HepG2 (cell line): ENCODE results near the gene CRYM. TPM values are rescaled to one million over a fixed set of nuclear protein-coding genes. Genes with fewer than 3 reads are reported as not detected.
"Not testable (repeated sequence)": the region's sequence is repeated elsewhere in the genome, so short reads cannot be mapped to it uniquely, and the experiment has no call there.

Source experiments
- ATAC-seq: fragments of 200-7000 bp; cut with Tn5 transposase; 3 replicates; pipeline ENCODE4 v1.9.1; 2020; ENCODE audit warnings: mild to moderate bottlenecking, moderate library complexity
- BruUV-seq: library from RNA; stranded (reverse); fragments of 400-500 nt; replicated peaks from 2 replicates; lab custom pipeline; 2021; lab: Mats Ljungman, UMichigan
- CTCF ChIA-PET: fragments of 300-600 bp; formaldehyde crosslinking; extraction: SDS; loops from one replicate; lab custom pipeline; 2021; ENCODE audit warnings: low total read pairs, inconsistent platforms, low intra/inter-chr PET ratio; lab: Yijun Ruan, JAX
- POLR2A ChIA-PET: fragments of 350-600 bp; sonication (Branson Sonifier 250); formaldehyde crosslinking; loops from one replicate; lab custom pipeline; 2020; ENCODE audit warnings: antibody characterized with exemption, inconsistent platforms; lab: Yijun Ruan, JAX
- DNase-seq: peaks from one replicate; pipeline ENCODE4 v3.0.0-alpha.2; 2015; ENCODE audit warnings: low spot score
- FAIRE-seq: peaks from 3 replicates; lab custom pipeline; 2011; peaks lifted over from hg19 to GRCh38; lab: Jason Lieb, UNC
- H2AFZ ChIP-seq: one replicate; pipeline ENCODE4 v1.6.1; 2011; ENCODE audit warnings: low read length, inconsistent platforms
- H3K27ac ChIP-seq: fragments of 300-600 bp; 3 replicates; pipeline ENCODE4 v1.8.0; 2011; ENCODE audit warnings: mixed run types, mild to moderate bottlenecking, mixed read lengths, low read length, inconsistent platforms; ENCODE audit not compliant: insufficient read depth; ENCODE audit errors: extremely low read length
- H3K27me3 ChIP-seq, 2 experiments: fragments of 200-600 bp in 1 of 2; 2 replicates in 1 of 2; 3 replicates in 1 of 2; pipeline versions ENCODE4 v1.6.0 to v1.8.0; 2011; ENCODE audit warnings: low read length in 2 of 2, mild to moderate bottlenecking in 2 of 2, moderate library complexity in 2 of 2, inconsistent platforms in 1 of 2; ENCODE audit not compliant: insufficient read depth in 2 of 2, control insufficient read depth in 1 of 2
- H3K36me3 ChIP-seq, 2 experiments: fragments of 200-600 bp in 1 of 2; replicated peaks in 1 of 2; 2 replicates in 1 of 2; 3 replicates in 1 of 2; pipeline versions ENCODE4 v1.5.1 to v1.8.0; 2011; ENCODE audit warnings: low read length in 2 of 2, inconsistent platforms in 1 of 2; ENCODE audit not compliant: insufficient read depth in 2 of 2, control insufficient read depth in 1 of 2
- H3K4me1 ChIP-seq: 2 replicates; pipeline ENCODE4 v1.5.1; 2012; ENCODE audit warnings: low read length, inconsistent platforms; ENCODE audit not compliant: insufficient read depth
- H3K4me2 ChIP-seq: 2 replicates; pipeline ENCODE4 v1.6.0; 2011; ENCODE audit warnings: low read depth, low read length, inconsistent platforms
- H3K4me3 ChIP-seq, 3 experiments: fragments of 200-600 bp in 1 of 3; sonication (generic), shearing (Covaris generic) in 1 of 3; replicated peaks in 1 of 3; 2 replicates each; pipeline ENCODE4 v1.5.1; 2011 to 2016; ENCODE audit warnings: low read length in 3 of 3, inconsistent platforms in 2 of 3, low read depth in 2 of 3, mild to moderate bottlenecking in 2 of 3, control low read depth in 1 of 3, mixed read lengths in 1 of 3; ENCODE audit not compliant: insufficient read depth in 1 of 3
- H3K79me2 ChIP-seq: one replicate; pipeline ENCODE4 v1.6.1; 2011; ENCODE audit warnings: low read length, inconsistent platforms; ENCODE audit not compliant: insufficient read depth
- H3K9ac ChIP-seq: 2 replicates; pipeline ENCODE4 v1.6.0; 2011; ENCODE audit warnings: mild to moderate bottlenecking, low read depth, low read length, inconsistent platforms; ENCODE audit not compliant: insufficient read depth
- H3K9me3 ChIP-seq: 2 replicates; pipeline ENCODE4 v1.5.1; 2012; ENCODE audit warnings: mild to moderate bottlenecking, low read length
- H4K20me1 ChIP-seq: 2 replicates; pipeline ENCODE4 v1.6.0; 2011; ENCODE audit warnings: inconsistent platforms, mild to moderate bottlenecking, low read length, moderate library complexity; ENCODE audit not compliant: insufficient read depth
- NR3C1 ChIP-seq: sonication (generic); formaldehyde crosslinking; IDR thresholded peaks from 2 replicates; pipeline ENCODE4 v1.4.0; 2020; ENCODE audit warnings: missing genetic modification reagents
- ZNF615 ChIP-seq: sonication (generic); formaldehyde crosslinking; IDR thresholded peaks from 2 replicates; pipeline ENCODE4 v1.5.0; 2020; ENCODE audit warnings: mild to moderate bottlenecking, missing genetic modification reagents, borderline replicate concordance
- WGBS: methylation state at CpG from one replicate; pipeline ENCODE4 v1.1.6; 2017; ENCODE audit warnings: low lambda C conversion rate; 5-methylcytosine and 5-hydroxymethylcytosine counted together
- in situ Hi-C: cut with HindIII; loops from 2 replicates; pipeline ENCODE4 v1.10.0; 2017; ENCODE audit warnings: low pct_unique_long_range_greater_than_20kb; ENCODE audit not compliant: extremely low pct_ligation_motif_present
- intact Hi-C: fragments of 100-400 bp; cut with micrococcal nuclease; formaldehyde crosslinking; loops from one replicate; pipeline ENCODE4 v1.10.0; 2022; ENCODE audit not compliant: unreplicated experiment
- polyA plus RNA-seq, 8 experiments: library from polyadenylated mRNA; depleted of rRNA in 3 of 8; stranded (reverse) in 7 of 8; unstranded in 1 of 8; fragments of >200 nt; fragmentation: Illumina TruSeq in 4 of 8; extraction: Trizol in 4 of 8; gene quantifications; 2 replicates each; pipeline versions ENCODE4 v1.2.1 to v1.2.3, GENCODE V29; 2011 to 2016; ENCODE audit warnings: low read depth in 4 of 8, missing spikeins in 1 of 8, mixed read lengths in 1 of 8; ENCODE audit not compliant: insufficient read depth in 1 of 8
- total RNA-seq, 5 experiments: library from RNA; depleted of rRNA; stranded (reverse); fragments of >200 nt; fragmentation: Illumina TruSeq; extraction: Trizol; gene quantifications; 2 replicates each; pipeline ENCODE4 v1.2.3, GENCODE V29; 2016; ENCODE audit warnings: low read depth in 1 of 5

The CRYM gene
- total and polyA plus RNA-seq, 2 of the 13 experiments (the other 11 are each of a cell fraction or from before 2014, with no cell fraction given): 1.9 to 2.2 TPM

DNA sequence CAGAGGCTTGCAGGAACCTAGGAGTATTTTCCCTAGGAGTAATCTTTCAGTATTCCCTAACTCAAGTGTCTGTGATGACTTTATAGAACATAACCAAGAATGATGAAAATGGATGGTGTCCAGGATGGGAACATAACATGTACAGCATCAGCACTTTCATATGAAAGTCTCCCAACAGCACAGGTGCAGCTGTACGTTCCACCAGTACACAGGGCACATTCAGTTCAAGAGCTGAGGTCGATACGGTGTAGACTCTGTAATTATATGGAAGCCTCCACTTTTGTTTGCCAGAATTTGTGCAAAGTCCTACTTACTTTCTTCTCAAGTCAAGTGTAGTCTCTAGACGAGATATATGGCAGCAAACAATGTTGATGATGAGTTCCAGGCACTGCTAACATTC lies 46.2 kb upstream of the CRYM start:
- Histone ChIP-seq H3K9ac (no peak overlapping the region), H3K27me3 (no peaks in the 10 kb centered on the region), H4K20me1 (no peaks in the 10 kb centered on the region), H3K27ac (no peak overlapping the region)
- TF ChIP-seq NR3C1 (CRISPR knock-in tag) (no peak), ZNF615 (peak; percentile 37; the same call in 1 of the 2 replicates)
- TF ChIP-seq, all 625 proteins: peak for 1
- H2AFZ ChIP-seq: no peak overlapping the region
- FAIRE-seq (no peak), ATAC-seq (peak; percentile 49; the same call in 2 of the 3 replicates), DNase-seq (no peak)
- H3K4me2 ChIP-seq: no peak overlapping the region
- intact Hi-C loops (no loop called here), in situ Hi-C loops (loop anchor here (25.0 kb wide), 1 partner anchor 238 kb away; no protein-coding TSS in a partner anchor)
- 47% methylated on average over 4 of the region's 4 CpGs for WGBS
- ChIA-PET POLR2A (no interaction called here), CTCF (no interaction called here)
- no peaks in the 10 kb centered on the region for H3K9me3 ChIP-seq
- no peaks in the 10 kb centered on the region for H3K79me2 ChIP-seq
- TSS peak; percentile 29 for BruUV-seq
- peaks cover 22% of the 10 kb centered on the region for H3K4me1 ChIP-seq
- H3K4me3 ChIP-seq: no peak overlapping the region
- no peaks in the 10 kb centered on the region; a peak in 1 of 5 replicates for H3K36me3 ChIP-seq

DNA sequence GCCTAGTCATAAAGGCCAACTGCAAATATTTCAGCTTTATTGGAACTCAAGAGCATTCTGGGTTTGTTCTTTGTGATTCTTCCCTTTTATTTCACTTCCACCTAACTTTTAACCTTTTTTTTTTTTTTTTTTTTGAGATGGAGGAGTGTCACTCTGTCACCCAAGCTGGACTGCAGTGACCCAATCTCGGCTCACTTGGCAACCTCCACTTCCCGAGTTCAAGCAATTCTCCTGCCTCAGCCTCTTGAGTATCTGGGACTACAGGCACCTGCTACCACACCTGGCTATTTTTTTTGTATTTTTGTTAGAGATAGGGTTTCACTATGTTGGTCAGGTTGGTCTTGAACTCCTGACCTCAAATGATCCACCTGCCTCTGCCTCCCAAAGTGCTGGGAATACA lies 44.2 kb upstream of the CRYM start:
- H3K79me2 ChIP-seq, FAIRE-seq, ATAC-seq, H2AFZ ChIP-seq, H3K36me3 ChIP-seq, H3K27me3 ChIP-seq, DNase-seq, BruUV-seq, H4K20me1 ChIP-seq, H3K9ac ChIP-seq, intact Hi-C loops, H3K9me3 ChIP-seq, H3K4me3 ChIP-seq, POLR2A ChIA-PET, H3K27ac ChIP-seq, CTCF ChIA-PET, H3K4me2 ChIP-seq: not testable (repeated sequence)
- H3K4me1 ChIP-seq: peaks cover 22% of the 10 kb centered on the region
- in situ Hi-C loops: loop anchor here (25.0 kb wide), 1 partner anchor 240 kb away; no protein-coding TSS in a partner anchor
- WGBS: 64% methylated on average over 2 of the region's 2 CpGs
